GM18519 (cell line): Measurements from ENCODE around the gene SORCS2.

ENCODE experiments used
- ATAC-seq: cut with Tn5 transposase; IDR thresholded peaks from one replicate; pipeline ENCODE4 v1.9.1; 2021; ENCODE audit warnings: mild to moderate bottlenecking, moderate library complexity; ENCODE audit not compliant: unreplicated experiment, low FRiP score

The SORCS2 gene

GRCh38 chr4:7183780-7184460 lies 8.4 kb upstream of the SORCS2 start:
- no peak for ATAC-seq

GRCh38 chr4:7185487-7186030 lies 6.8 kb upstream of the SORCS2 start:
- no peak for ATAC-seq

DNA sequence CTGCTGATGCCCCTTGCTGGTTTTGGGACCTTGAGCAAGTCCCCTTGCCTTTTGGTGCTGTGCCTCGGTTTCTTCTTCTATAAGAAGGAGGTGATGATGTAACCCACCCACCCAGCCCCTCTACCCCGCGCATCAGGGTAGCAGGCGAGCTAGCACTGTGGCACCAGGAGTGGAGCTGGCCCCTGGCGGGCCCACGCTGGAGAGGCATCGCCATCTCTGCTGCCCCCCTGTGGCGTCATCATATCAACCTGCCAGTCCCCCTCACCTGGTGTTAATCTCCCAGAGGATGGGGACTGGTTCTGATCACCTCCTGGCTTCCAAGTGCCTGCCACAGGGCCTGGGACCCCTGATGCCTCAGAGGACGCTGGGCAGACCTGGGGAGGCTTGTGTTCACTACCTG lies 6.3 kb upstream of the SORCS2 start:
- no peak for ATAC-seq

DNA sequence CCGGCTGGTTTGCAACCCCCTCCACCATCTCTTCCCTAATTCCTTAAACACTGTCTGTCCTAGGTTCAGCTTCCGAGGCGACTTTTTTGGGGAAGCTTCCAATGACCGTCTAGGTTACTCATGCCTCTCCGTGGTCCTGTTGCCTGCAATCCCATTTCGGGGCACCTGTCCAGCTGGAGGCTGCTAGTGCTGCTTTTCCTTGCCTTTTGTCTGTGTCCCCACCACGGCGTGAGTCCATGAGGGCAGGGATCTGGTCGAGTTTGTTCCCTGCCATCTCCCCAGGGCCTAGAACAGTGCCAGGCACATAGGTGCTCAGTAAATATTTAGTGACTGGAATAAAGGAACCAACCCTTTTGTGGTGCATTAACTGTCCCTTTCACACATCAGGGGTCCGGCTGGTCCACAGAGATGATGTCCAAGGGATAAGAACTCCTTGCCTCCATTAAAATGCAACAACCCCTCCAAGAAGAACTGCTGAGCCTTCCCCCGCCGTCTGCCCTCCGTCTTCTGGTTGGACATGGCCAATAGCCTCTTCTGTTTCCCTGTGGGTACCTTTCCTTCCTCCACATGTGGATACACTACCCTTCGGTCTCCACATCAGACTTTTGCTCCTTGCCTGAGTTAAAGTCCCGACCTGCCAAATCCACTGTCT lies 5.7 kb upstream of the SORCS2 start:
- ATAC-seq = no peak

DNA sequence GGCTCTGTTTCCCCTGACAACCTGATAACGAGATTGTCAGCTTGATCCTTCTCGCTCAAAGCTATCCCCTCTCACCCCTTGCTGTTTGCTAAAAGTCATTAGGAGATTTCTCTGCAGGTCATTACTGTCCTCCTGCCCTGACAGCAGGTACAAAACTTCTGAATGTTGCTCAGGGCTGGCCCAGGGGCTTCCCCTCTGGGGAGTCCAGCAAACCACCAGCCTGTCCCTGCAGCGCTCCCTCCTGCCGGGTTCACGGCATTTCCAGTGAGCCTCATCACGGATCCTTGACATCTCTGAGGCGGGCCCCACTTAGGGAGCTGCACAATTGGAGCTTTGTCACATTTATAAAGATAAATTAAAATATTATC lies 5.2 kb upstream of the SORCS2 start:
- no peak for ATAC-seq

- ATAC-seq = no peak
Measured at GRCh38 chr4:7187691-7188090, 4.6 kb upstream of the SORCS2 start.

DNA sequence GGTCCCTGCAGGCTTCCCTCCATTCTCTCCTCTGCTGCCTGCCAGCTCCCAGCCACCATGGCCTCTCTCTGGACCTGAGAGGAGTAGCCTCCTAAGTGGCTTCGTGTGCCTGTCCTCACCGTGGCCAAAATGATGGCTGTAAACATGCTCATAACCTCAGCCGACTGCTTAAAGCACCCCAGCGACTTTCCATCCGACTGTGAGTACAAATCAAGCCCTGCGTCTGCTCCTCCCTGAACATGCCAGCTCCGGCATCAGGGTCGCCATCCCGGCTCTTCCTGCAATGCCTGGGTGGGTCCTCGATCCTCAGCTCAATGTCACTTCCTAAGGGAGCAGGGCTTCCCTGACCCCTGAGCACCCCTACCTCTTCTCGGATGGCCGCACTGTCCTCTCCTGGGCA lies 3.3 kb upstream of the SORCS2 start:
- no peak for ATAC-seq

DNA sequence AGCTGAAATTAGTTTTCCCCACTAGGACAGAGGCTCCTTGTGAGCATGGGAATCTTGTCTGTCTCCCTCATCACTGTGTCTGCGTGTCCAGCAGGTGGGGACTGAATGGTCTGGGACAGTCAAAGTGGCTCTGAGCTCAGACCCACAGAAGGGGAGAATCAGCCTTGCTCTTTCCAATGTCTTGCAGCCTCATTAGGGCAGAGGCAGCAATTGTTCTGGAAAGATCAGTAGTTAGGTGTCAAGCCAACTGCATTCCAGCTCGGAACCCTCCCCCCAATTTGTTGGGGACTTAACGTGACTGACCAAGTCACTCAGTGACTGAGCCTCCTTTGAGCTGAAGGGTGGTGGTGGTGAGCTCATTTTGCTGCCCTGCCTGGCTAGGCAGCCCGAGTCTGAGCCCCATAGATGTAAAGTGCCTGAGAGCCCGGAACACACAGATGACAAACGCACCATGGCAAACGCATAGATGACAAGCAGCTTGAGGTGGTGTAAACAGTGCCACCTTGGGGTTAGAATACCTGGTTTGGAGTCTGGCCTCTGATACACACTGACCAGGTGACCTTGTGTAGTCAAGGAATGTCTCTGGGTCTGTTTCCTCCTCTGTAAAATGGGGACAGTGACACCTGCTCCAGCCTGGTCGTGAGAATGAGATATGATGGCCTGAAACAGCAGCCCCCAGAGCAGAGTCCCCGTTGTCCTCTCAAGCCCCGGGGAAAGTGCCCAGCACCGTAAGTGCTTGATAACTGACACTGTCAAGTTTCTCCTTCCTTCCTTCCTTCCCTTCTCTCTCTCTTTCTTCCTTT lies 2.7 kb upstream of the SORCS2 start:
- ATAC-seq = no peak

DNA sequence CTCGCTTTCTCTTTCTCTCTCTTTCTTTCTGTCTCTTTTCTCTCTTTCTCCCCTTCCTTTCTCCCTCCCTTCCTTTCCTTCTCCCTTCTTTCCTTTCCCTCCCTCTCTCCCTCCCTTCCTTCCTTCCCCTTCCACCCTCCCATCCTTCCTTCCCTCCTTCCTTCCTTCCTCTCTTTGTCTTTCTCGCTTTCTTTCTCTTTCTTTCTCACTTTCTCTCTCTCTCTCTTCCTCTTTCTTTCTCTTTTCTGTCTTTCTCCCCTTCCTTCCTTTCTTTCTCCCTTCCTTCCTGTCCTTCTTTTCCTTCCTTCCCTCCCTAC lies 2.1 kb upstream of the SORCS2 start:
- ATAC-seq = no peak

GRCh38 chr4:7190691-7191545 lies 1.4 kb upstream of the SORCS2 start:
- ATAC-seq = no peak

DNA sequence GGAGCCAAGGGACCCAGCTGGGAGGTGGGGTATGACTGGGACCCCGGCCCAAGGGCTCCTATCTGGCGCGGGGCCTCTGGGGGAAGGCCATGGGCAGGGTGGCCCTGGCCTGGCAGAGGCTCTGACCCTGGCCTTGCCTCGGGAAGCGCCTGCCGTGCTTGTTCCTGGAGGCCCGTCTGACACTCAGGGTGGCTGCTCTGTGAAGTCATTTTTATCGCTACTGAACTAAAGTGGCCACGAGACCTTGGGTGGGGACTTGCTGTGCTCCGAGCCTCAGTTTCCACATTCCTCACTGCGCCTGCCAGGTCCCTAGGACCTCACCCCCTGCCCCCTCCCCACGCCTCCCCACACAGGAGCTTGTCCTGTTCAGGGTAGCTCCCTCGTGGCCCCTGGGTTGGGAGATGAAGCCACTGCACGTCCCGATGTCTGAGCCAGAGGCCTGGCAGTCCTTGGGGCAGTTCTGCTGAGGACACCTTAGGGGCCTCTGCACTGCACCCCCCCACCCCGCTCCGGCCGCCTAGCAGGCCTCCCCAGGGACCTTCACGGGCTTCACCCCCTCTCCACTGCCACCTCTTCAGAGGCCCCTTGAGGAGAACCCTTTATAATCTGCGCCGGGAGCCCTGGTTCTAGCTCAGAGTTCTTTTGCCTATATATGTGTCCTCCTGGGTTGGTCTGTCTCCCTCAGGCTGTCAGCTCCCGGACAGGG lies 639 bp upstream of the SORCS2 start:
- no peak for ATAC-seq

- ATAC-seq = no peak
Measured at GRCh38 chr4:7193030-7193958, 956 bp downstream of the SORCS2 start.

GRCh38 chr4:7194251-7195140 lies 2.2 kb downstream of the SORCS2 start:
- ATAC-seq = no peak

DNA sequence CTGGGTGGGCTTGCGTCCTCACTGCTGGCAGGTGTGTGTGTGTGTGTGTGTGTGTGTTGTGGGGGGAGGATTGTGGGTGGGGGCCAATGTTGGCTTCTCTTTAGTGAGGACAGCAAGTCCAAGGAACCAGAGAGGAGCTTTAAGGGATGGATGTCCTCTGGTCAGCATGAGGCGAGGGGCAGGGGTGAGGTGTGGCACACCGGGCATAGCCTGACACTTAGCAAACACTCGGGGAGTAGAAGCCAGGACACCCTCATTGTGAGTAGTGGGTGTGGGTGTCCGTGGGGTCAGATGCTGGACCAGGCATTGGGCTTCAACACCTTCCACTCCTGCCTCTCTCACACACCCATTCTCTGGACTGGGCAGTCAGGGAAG lies 2.8 kb downstream of the SORCS2 start:
- no peak for ATAC-seq

DNA sequence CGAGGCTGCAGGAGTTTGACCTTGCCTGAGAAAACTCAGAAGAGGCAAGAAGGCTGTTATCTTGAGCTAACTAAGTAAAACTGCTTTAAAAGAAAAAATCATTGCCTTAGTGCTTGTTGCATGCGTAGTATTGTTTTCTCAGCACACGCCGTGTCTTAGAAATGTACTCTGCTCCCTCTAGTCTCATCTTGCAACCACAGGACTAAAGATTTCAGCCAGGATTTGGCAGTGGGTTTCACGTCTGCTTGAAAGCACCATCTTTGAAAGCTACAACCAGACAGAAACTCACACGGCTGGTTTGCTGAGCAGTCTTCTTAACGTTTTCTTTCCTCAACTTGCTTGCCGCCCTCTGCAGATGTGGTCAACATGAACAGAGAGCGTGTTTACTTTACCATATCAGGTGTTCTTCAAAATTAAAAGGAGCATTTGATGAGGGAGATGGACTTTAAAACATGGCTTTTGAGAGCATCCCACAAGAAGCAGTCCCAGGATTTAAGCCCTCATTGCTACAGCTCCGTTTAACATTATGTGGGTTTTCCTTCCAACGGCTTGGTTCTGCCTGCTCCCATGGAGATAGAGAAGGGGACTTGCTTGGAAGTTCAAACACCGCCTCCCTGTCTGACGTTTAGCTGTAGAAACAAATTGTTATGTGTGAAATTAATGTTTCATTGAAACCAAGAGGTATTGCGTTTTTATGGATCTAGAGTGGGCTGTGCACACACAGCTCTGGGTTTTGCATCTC lies 3.4 kb downstream of the SORCS2 start:
- no peak for ATAC-seq

DNA sequence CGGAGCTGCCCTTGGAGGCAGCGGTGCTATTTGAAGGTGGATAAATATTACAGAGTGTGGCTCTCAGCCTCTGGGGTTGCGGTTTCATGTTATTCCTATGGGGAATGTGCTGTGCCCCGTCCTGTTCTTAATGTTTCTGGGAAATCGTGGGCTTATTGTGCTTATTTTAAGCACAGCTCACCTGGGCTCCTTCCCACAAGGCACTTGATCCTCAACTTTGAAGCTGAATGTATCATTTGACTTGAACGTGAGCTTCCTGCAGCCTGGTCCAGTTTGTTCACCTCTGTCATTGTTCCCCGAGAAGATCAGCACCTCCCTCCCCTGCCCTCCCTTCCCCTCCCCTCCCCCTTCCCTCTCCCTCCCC lies 3.9 kb downstream of the SORCS2 start:
- no peak for ATAC-seq

- ATAC-seq = no peak
Measured at GRCh38 chr4:7196736-7197135, 4.4 kb downstream of the SORCS2 start.

DNA sequence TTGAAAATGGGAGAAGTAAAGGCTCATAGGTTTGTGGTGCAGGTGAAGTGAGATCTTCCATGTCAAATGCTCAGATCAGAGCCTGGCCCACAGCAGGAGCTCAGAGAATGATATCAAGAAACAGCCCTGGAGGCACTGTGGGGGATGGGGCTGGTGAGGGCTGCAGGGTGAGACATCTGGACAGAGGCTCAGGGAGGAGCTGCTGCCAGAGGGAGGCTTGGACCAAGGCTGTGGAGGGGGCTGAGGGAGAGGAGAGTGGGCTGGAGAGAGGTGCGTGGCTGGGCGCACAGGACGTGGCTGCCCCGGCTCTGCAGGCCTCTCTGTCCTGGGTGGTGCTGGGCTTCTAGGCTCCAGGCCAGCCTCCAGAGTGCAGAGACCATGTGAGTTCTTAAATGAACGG lies 5.6 kb downstream of the SORCS2 start:
- no peak for ATAC-seq
